ENCODE measurements around the gene ABCA3.

The ABCA3 gene

DNA sequence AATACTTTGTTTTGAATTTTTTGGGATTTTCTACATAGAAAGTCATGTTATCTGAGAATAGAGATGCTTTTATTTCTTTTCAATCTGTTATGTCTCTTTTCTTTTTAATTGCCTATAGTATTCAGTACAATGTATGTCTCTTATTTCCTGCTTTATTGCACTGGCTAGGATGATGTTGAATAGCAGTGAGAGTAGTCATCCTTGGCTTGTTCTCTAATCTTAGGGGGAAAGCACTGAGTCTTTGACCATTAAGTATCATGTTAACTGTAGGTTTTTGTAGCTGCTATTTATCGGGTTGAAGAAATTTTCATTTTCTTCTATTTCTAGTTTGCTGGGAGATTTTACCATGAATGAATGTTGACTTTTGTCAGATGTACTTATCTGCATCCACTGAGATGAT lies 10.0 kb upstream of the ABCA3 start:
- DNase-seq (ENCODE audit: low spot score), result no peak

DNA sequence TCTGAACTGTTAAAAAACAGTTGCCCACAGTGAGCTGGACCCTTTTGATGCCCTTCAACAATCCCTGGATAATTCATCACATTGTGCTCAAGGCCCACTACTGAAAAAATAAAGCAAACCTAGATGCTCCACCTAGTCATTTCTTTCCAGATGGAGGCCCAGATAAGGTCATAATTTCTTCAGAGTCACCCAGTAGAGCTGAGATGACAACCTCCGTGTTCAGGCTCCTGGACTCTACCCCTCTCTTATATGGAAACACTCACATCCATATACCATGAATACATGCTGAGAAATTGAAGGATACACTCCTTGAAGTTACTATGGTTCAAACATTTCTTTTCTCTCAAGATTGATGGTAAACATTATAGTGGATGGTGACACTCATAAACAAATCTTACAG lies 2.7 kb upstream of the ABCA3 start:
- no peak for DNase-seq (ENCODE audit: low spot score)

DNA sequence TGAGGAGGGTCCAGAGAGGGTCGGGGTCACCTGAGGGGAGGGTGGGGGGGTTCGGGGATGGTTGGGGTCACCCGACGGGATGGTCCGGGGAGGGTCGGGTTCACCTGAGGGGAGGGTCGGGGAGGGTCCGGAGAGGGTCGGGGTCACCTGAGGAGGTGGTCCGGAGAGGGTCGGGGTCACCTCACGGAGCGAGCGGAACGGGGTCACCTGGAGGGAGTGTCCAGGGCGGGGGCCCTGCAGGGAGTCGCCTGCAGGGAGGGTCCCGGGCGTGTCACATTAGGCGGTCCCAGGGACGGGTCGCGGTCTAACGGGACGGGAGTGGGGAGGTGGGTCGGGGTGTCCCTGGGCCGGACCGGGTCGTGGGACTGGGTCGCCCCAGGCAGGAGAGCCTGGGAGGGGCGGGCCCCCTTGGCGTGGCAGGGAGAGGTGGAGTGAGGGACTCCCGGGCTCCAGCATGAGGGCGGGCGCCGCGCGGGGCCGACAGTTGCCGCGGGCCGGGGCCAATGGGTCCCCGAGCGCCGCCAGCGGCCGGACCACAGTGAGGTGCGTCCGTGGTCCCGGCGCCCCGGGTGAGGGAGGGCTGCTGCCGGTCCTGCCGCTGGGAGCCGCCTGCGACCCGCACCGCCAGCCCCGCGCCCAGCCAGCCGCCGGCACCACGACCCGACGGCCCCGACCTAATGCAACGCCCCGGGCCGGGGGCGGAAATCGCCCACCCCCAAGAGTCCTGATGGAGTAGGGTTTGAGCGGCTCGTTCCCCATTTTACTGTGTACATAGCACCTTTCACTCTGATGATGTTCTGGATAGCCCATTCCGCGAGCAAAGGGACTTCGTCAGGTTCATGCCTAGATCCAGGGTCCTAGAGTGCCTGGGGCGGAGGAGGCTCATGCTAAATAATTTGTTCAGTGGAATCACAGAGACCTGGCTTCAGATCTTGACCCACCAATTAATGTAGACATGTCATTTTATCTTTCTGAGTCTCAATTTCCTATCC lies 1.2 kb upstream of the ABCA3 start:
- DNase-seq (ENCODE audit: low spot score), result no peak

DNA sequence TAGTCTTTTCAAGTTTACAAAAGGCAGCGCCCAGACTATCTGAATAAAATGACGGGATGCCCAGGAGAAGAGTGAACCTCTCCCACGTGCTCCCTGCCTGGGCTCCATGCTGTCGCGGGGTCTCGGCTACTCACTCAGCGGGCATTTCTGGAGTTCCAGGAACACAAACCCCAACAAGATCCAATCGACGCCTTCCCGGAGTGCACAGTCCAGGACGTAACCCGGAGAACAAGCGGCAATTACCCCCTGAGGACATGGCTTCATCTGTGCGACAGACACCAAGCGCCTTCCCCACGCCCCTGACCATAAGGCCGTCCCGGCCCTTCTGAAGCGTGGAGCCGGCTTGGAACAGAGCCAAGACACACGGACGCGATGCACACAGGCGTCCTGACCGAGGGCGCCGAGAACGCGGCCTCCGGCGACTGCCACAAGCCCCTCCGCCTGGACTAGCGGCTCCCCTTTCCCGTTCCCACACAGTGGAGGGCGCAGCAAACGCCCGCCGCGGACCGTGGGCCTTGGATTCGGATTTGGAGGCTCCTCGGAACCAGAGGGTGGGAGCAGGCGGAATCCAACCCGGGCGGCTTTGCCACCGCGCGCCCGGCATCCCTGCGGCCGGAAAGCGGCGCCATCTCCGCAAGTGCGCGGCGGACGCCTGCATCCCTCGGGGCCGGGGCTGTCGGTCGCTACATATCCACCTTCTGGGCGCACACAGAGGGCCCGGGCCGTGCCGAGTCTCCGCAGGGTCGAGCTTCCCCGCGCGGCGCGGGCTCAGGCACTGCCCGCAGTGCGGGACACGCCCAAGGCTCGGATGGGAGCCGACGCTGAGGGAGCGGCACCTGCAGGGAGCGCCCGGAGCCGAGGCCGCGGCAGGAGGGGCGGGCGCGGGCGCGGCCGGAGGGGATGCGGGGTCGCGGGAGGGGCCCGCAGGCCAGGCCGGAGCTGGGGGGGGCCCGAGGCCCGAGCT lies 725 bp downstream of the ABCA3 start:
- peak; percentile 50 for DNase-seq (ENCODE audit: low spot score)

DNA sequence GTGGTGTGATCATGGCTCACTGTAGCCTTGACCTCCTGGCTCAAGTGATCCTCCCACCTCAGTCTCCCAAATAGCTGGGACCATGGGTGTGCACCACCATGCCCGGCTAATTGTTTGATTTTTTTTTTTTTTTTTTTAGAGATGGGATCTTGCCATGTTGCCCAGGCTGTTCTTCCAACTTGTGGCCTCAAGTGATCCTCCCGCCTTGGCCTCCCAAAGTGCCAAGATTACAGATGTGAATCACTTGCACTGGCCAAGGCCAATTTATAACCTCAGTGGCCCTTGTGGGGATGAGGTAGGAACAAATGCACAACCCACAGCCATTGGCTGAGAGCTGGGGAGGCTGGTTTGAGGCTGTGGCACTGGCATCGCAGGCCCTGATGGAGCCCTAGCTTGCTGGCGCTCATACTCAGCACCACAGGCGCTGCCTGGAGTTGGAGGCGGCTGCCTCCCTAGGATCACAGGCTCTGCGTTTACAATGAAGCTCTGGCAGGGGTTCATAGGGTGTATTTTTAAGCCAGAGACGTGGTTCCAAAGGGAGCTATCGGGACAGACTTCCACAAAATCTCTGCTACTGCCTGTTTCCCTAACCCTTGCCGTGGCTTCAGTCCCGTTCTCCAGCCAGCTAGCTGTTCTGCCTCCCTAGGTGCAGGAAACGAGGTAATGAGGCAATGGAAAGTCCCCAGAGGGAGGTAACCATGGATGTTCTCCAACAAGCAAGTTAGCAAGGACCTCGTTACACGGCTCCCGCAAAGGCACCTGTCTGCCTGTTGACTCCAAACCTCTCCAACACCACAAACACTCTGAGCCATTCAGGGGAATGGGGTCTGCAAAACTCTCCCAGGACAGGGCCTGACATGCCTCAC lies 2.9 kb downstream of the ABCA3 start:
- no peak for DNase-seq (ENCODE audit: low spot score)

DNA sequence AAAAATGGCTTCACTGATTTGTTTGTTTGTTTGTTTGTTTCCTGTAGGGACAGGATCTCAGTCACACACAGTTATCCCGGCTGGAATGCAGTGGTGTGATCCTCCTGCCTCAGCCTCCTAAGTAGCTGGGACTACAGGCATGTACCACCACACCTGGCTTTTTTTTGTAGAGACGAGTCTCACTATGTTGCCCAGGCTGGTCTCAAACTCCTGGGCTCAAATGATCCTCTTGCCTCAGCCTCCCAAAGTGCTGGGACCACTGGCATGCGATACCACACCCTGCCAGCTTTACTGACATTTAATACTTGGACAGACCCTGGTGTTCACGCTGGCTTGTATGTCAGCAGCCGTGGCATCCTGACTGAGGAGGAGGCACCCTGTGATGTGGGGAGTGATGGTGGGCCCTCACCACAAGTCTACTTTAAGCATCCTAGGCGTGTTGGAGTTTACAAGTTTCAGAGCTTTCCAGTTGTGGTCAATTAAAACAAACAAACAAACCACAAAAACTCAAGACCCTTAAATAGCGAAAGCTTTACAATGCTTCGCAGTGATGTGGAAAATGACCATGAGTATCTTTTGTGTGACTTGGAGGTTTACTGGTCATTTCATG lies 5.1 kb downstream of the ABCA3 start:
- DNase-seq (ENCODE audit: low spot score), result no peak

DNA sequence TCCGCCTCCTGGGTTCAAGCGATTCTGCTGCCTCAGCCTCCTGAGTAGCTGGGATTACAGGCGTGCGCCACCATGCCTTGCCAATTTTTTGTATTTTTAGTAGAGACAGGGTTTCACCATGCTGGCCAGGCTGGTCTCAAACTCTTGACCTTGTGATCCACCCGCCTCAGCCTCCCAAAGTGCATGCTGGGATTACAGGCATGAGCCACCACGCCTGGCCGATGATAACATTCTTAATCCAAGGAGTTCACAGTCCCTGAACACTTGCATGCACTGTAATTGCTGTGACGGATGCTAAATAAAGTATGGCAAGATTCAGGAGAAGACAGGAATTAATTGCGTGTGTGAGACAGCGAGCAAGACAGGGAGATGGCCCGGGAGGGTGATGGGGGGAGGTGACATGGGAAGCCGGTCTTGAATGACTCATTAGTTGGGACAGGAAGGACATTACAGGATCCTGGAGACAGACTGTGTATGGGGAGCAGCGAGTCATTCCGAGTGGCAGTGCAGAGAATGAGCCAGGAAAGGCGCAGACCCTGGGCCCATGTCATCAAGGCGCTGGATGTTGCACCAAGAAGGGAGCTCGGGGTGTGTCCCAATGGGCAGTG lies 6.7 kb downstream of the ABCA3 start:
- no peak for DNase-seq (ENCODE audit: low spot score)

DNA sequence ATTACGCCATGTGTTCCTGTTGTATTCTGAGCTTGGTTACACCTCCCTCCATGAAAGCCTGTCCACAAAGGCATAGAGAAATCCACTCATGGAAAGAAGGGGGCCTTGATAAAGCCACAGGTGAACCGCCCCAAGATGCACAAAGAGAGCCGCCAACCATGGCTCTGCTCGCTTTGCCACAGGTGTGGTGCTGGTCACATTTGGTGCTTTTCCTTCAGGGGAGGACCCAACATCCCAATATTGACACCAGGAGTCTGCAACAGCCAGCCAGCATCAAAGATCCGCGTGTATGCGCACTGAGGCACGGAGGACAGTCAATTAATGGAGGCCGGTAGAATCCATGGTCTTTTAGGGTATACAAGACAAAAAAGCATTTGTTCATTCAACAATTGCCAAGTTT lies 7.3 kb downstream of the ABCA3 start:
- no peak for DNase-seq (ENCODE audit: low spot score)

DNA sequence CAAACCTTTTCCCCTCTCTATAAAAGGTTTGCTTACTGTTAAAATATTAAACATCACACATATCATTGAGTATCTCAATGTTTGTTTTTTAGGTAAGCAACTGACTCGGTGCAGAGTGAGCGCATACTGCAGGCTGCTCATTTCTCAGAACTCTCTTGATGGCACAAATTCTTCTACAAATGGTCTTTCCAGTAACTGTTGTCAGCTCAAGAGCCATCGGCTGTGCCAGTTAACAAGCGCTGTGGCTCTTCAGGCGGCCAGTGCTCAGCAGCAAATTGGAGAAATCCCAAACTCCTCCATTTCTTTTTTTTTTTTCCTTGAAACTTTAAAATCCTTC lies 8.6 kb downstream of the ABCA3 start:
- DNase-seq (ENCODE audit: low spot score), result no peak

DNA sequence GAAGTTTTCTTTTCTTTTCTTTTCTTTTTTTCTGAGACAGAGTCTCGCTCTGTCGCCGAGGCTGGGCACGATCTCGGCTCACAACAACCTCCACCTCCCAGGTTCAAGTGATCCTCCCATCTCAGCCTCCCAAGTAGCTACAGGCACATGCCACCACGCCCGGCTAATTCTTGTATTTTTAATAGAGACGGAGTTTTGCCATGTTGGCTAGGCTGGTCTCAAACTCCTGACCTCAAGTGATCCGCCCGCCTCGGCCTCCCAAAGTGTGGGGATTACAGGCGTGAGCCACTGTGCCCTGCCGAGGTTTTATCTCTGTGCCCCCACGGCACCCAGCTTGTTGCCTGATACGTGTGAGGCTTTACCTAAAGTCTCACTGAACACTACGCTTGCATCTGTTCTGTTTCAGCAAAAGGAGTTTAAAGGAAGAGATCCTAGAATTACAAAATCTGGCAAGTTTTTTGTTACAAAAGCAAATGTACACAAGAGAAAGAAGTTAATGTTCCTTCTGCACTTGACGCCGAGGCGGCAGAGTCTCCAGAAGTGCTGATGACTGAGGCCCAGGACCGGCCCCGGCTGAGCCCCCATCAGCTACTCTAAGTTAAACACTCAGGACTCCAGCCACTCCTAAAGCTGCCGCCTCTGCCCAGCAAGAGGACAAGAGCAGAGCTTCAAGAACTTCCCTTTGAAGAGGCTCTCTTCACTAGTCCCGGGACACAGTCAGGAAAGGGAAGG lies 9.2 kb downstream of the ABCA3 start:
- DNase-seq (ENCODE audit: low spot score), result no peak

DNA sequence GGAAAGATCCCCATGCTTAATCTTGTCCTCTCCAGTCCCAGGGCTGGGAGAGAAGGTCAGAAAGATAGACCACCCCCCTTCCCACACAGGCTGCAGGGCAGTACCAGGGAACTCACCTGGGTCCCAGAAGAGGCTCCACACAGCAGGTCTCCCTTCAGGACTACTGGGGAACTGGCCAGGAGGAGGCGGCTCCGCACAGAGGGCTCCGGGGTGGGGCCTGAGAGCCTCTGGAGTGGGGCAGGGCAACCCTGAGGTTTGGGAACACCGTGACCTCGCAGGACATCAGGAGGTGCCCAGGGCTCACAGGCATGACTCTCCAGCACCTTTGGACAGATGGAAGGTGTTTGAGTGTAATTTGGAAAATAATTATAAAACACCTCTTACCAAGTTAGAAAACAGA lies 11.0 kb downstream of the ABCA3 start:
- DNase-seq (ENCODE audit: low spot score), result no peak

DNA sequence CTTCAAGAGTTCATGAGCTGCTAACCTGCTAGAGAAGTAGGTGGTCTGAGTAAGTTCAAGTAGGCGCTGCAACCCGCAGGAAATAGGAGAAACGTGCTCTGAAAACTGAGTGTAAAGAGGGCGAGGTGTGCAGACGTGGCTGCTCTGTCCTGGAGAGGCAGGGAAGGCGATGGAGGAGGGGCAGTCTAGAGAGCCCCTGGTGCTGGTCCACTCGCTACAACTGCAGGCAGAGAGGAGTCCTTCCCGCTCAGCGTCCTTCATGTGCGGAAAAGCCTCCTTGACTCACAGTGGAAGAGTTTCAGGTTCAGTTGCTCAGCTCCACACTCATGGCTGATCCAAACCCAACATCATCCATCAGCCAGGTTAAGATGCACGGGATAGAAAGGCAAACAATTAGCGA lies 12.1 kb downstream of the ABCA3 start:
- DNase-seq (ENCODE audit: low spot score), result no peak

DNA sequence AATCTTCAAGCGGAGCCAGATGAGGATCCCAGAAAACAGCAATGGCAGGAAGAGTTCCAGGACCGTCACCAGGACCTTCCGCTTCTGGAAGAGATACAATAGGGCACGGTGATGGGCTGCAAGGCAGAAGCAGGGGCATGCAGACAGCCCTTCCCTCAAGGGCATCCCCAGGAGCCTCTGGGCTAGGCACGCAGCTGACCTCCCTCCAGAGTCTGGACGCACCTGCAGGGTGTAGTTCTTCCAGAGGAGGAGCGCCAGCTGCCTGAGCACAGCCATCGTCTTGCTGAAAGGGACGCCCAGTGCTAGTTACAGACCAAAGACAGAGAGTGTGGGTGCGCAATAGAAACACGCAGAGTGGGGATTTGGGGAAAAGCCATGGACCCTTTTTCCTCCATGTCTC lies 14.3 kb downstream of the ABCA3 start:
- no peak for DNase-seq (ENCODE audit: low spot score)

DNA sequence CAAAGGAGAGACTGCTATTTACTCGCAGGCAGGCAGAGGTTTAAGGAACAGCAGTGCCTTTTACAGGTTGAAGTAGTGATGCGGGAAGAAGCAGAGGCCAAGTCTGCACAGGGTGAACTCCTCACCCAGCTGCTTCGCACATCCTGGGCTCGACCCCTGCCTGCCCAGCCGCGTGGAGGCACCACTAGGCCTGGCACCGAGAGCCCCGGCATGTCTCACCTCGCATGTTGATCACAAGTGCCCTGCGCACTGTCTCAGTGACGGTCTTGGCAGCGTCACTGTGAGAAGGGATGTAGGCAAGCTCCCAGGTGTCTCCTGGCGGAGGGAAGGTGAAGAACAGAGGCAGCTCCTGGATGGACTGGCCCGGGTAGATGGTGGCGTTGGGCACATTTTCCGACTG lies 14.7 kb downstream of the ABCA3 start:
- DNase-seq (ENCODE audit: low spot score), result no peak

DNA sequence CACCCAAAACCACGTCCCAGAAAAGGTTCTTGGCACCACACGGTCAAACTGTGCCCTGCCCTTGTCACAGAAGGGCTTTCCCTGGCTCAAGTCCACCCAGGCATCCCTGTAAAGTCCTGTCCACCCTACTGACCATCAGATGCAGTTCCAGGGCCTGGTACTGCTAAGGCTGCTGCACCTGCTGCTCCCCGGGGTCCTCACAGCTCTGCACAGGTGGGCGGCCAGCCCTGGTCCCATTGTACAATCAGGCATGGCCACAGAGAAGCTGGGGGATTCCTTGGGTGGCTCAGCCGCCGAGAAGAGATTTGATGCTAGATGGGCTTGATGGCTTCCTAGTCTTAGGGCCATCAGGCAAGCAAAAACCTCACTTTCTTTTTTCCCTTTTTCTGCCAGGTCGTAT lies 15.3 kb downstream of the ABCA3 start:
- DNase-seq (ENCODE audit: low spot score), result no peak

DNA sequence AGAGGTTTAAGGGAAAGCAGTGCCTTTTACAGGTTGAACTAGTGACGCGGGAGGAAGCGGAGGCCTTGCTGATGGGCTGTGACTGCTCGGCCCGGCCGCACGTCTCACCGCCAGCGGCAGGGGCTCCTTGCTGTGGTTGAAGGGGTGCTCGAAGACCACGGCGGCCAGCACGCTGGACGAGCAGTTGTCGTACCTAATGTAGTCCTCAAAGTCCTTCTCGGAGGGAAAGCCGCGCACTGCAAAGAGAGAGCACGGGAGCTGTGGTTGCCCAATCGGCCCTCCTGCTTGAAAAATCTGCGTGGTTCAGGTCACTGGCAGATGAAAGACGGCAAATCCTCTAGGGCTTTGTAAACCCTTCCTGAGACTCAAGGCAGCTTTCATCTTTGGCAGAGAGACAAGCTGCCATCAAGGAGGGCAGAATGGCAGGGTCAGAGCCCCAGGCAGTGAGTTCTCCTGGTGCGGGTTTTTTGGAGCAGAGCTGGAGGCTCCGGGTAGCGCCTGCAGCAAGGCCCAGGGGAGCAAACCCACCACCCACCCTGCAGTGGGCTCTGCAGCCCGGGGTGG lies 16.1 kb downstream of the ABCA3 start:
- DNase-seq (ENCODE audit: low spot score), result no peak

DNA sequence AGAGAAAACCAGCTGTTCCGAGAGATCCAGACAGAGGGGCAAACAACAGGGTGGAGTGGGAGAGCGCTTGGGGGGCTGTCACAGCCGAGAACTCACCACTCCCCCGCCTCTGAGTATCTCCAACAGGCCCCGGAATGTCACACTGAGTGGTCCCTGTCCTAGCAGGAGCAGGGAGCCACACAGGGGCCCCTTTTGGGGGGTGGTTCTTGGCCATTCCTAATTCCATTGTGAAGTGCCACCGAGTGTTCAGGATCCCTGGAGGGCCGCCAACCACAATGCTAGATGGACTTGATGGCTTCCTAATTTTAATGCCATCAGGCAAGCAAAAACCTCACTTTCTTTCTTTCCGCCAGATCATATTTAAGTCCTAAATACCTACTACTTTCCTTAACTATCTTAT lies 16.8 kb downstream of the ABCA3 start:
- no peak for DNase-seq (ENCODE audit: low spot score)

DNA sequence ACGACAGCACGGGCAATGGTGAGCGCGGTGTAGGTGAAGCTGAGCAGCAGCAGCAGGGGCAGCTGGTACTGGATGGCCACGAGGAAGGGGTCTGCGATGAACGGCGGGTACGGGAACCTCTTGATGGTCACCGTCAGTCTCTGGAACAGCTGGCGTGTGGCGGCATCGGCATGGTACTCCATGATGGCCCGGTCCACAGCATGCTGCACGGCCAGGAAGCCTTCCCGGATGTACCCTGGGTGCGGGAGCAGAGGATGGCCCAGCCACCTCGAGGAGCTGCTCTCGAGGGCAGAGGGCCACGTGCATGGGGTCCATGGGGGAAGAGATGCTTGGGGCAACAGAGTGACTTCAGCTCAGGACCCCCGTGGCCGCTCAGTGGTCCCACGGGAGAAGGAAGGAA lies 20.9 kb downstream of the ABCA3 start:
- no peak for DNase-seq (ENCODE audit: low spot score)

DNA sequence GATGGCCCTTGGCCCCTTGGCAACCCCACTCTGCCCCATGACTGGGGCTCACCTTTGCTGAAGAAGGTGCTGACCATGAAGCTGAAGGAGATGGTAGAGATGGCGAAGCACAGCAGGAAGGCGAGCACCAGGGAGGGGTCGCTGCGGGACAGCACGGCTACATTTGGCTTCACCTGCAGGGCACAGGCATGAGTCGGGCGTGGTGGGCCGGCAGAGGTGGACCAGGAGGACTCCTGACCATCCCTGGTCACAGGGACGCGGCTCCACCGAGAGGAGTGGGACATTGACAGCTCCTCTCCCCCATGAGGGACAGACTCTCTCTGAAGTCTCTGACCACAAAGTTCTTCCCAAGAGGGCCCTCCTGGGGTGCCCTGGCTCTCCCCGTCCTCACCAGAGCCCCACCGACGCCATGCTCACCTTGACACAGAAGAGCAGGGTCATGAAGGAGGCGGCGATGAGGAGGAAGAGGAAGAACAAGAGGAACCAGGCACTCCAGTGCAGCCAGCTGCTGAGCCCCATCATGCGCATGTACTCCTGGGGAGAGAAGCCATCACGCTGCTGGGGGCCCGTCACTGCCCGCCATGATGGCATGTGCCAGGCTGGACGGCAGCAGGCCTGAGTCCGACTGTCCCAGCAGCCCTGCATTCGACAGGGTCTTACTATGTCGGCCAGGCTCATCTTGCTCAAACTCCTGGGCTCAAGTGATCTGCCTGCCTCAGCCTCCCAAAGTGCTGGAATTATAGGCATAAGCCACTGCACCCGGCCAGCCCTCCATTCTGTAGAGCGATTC lies 23.1 kb downstream of the ABCA3 start:
- DNase-seq (ENCODE audit: low spot score), result no peak
